GM12875 (cell line): ENCODE results near the gene MAPK8IP3.

ENCODE experiments used
- H3K4me3 ChIP-seq: one replicate; pipeline ENCODE4 v1.5.1; 2011; ENCODE audit warnings: low read depth, low read length, control low read depth
- TF ChIP-seq, protein P1 (sequence below): IDR thresholded peaks from 2 replicates; pipeline ENCODE4 v1.5.1; 2011; ENCODE audit warnings: low read depth, mild to moderate bottlenecking, control low read depth, inconsistent platforms, low read length, moderate library complexity, borderline replicate concordance; ENCODE audit not compliant: insufficient read depth

Gene MAPK8IP3

DNA sequence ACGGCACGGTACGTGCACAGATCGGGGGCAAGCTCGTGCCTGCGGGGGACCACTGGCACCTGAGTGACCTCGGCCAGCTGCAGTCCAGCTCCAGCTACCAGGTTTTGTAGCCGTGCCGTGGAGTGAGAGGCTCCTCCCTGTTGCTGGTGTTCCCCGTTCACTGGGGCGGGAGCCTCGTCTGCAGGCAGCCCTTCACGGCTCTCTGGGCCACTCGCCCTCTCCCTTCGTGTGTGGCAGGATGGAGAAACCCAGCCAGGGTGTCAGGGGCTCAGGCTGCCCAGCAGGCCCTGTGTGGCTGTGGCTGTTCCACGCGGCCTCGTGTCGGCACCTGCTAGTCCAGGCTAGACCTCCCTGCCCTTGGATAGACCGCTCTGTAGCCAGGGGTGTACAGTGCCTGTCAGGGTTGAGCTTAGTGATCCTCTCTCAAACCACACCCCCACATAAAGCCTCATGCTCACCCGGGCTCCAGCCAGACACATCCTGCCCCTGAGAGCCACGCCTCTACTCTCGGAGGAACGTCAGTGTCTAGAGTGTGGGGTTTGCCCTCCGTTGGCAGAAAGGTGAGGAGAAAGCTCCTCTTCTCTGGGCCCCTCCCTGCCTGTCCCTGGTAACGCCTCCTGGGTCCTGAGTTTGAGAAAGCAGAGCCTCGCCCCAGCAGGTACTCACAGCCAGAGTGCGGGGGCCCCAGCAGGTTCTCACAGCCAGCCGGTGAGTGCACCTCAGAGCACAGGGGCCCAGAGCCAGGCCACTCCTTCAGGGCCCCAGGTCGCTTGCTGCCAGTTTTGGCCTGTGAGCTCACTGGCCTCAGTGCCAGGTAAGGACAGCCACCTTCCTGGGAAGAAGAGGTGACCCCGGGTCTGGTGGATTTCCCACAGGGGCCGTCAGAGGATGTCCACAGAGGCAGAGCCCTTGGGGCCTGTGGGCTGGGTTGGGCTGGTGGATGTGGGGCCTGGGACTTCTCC, 37.7 kb downstream of the MAPK8IP3 start:
- TF ChIP-seq, protein P1, sequence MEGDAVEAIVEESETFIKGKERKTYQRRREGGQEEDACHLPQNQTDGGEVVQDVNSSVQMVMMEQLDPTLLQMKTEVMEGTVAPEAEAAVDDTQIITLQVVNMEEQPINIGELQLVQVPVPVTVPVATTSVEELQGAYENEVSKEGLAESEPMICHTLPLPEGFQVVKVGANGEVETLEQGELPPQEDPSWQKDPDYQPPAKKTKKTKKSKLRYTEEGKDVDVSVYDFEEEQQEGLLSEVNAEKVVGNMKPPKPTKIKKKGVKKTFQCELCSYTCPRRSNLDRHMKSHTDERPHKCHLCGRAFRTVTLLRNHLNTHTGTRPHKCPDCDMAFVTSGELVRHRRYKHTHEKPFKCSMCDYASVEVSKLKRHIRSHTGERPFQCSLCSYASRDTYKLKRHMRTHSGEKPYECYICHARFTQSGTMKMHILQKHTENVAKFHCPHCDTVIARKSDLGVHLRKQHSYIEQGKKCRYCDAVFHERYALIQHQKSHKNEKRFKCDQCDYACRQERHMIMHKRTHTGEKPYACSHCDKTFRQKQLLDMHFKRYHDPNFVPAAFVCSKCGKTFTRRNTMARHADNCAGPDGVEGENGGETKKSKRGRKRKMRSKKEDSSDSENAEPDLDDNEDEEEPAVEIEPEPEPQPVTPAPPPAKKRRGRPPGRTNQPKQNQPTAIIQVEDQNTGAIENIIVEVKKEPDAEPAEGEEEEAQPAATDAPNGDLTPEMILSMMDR, result no peak

DNA sequence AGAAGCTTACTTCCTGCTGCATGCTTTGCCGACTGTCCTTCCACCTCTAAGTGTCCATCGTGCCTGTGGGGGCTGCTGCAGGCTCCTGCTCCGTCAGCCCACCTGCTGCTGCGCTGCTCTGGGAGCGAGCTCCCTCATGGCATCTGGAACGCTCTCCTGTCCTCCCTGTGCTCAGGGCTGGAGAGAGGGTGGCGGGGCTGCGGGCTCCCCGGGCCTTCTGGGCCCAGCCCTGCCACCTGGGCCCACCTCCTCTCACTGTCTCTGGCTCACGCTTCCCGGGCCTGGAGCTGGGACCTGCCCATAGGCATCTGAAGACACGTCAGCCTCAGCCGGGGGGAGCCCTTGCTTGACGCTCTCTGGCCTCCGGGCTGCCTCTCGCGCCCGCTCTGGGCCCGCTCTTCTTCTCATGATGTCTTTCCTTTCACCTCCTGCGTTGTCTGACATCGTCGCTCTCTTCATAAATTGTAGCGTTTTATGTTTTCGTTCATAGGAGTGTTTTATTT, 38.4 kb downstream of the MAPK8IP3 start:
- TF ChIP-seq, protein P1, result no peak
- H3K4me3 ChIP-seq, result no peak overlapping the region

More for the DNA sequence above, 37.7 kb downstream of the MAPK8IP3 start:
- no peak overlapping the region for H3K4me3 ChIP-seq

DNA sequence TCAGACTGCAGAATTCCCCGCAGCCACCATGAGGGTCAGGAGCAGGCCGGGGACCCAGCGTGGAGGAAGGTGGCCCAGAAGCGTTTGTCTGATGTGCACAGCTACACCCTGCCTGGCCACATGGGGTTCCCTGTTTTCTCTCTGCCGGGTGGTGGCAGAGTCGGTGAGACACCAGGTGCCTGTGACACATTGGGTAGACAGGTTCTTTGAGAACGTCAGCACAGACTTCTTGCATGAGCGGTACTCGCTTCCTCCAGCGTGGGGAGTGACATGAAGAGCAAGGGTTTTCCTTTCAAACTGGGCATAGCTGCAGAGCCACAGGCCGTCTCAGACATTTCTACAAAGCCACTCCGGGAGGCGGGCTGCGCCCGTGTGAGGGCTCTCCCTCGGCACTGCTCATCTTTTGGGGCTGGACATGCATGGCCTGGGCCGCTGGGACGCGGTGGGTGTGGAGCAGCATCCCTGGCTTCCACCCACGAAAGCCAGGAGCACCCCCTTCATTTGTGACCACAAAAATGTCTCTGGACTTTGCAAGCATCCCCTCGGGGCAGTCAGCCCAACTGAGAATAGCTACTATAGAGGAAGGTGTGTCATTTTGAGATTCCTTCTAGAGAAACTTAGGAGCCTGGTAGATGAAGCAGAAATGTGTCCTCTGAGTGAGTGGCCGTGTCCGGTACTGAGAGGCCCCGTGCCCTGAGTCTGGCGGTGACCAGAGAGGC, 39.3 kb downstream of the MAPK8IP3 start:
- H3K4me3 ChIP-seq, result no peak overlapping the region
- TF ChIP-seq, protein P1, result no peak

DNA sequence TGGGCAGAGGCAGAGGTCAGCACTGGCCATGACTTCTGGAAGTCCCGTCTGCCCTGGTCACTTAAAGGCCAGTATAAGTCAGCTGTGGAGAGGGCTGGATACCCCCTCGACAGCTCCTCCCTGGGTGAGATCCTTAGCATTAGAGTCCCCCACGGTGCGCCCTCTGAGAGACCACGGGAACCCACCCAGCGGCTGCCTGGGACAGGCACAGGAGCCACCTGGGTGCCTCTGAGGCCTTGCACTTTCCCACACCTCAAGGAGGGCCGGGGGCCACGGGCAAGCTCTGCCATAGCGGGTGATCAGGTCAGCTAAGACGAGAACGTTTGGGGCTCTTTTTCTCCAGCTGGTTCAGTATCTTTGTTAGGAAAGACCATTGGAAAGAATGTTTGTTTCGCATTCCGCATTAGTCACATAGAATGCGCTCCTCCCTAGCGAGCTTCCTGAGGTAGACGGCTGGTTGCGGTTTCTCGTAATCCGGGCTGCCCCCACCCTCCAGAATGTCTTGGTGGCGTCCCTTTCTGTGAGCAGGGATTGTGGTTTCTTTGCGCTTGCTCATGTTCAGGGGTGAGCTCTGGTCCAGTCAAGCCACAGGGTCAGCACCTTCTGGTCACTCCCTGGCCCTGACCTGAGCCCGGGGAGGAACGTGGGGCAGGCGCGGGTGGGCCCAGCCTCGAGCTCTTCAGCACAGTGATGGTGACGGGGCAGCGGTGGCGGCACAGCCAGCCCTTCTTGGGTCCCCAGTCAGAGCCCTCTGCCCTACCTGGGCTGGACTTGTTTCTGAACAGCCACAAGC, 40.1 kb downstream of the MAPK8IP3 start:
- TF ChIP-seq, protein P1, result no peak
- no peak overlapping the region for H3K4me3 ChIP-seq

DNA sequence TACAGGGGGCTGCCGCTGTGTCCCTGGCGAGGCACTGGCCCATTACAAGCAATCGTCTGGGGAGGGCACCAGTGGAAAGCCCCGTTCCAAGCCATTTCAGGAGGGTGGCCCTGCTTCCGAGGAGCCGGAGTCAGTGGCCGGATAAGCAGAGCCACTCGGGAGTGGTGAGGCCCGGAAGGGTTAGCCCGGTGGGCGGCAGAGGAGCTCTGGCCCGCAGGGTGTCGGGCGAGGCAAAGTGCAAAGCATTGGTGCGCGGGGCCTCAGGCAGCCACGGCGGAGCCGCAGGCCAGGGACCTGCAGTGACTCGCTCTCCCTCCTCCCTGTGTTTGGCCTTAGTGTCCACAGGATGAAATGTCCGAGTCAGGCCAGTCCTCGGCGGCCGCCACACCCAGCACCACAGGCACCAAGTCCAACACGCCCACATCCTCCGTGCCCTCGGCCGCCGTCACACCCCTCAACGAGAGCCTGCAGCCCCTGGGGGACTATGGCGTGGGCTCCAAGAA, 40.7 kb downstream of the MAPK8IP3 start:
- TF ChIP-seq, protein P1, result no peak
- no peak overlapping the region for H3K4me3 ChIP-seq

DNA sequence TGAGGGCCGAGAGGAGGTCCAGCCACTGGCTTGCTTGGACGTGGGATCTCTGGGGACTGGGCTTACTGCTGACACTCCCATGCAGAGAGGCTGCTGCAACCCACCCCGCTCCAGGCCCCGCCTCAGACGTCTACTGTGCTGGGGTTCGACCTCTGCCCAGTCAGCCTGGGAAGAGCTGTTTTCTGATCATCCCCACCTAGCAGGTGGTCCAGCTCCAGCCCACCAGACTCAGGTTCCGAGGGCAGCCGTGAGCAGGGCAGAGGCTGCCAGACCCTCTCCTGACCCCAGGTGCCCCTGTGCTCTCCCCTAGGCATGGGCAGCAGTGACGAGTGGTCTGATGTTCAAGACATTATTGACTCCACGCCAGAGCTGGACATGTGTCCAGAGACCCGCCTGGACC, 41.9 kb downstream of the MAPK8IP3 start:
- TF ChIP-seq, protein P1, result no peak
- H3K4me3 ChIP-seq, result no peak overlapping the region
